ENCODE data around the gene GRIN2A. TPM values are rescaled to one million over a fixed set of nuclear protein-coding genes. Genes with fewer than 3 reads are reported as not detected.

Gene GRIN2A
- total RNA-seq, 4 donors from 2014 or later: 0.19 to 0.56 (median 0.35) TPM

DNA sequence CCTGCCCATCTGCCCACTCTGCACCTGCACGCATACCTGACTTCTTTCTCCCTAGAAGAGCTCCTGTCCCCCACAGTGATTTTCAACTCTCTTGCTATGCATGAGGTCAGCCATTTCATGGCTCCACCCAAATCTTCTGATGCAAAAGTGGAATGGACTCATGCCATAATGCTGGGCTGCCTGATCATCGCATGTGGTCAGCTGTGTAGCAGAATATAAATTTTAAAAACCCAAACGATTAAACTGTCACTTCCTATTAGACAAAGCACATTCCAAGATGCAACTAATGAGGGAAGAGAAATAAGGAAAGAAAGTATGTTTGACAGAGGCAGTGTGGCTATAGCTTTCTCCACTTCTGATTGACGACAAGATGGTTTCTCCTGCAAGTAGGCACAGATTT is 26.1 kb downstream of the GRIN2A start:
- no peak overlapping the region for H3K27ac ChIP-seq
- intact Hi-C loops (cut with DNase I): no loop called here
- TF ChIP-seq, protein P1, sequence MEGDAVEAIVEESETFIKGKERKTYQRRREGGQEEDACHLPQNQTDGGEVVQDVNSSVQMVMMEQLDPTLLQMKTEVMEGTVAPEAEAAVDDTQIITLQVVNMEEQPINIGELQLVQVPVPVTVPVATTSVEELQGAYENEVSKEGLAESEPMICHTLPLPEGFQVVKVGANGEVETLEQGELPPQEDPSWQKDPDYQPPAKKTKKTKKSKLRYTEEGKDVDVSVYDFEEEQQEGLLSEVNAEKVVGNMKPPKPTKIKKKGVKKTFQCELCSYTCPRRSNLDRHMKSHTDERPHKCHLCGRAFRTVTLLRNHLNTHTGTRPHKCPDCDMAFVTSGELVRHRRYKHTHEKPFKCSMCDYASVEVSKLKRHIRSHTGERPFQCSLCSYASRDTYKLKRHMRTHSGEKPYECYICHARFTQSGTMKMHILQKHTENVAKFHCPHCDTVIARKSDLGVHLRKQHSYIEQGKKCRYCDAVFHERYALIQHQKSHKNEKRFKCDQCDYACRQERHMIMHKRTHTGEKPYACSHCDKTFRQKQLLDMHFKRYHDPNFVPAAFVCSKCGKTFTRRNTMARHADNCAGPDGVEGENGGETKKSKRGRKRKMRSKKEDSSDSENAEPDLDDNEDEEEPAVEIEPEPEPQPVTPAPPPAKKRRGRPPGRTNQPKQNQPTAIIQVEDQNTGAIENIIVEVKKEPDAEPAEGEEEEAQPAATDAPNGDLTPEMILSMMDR (IDR thresholded peaks at IDR 0.05): no peak
- no peak for TF ChIP-seq POLR2A (IDR thresholded peaks at IDR 0.05)
- H3K36me3 ChIP-seq: no peaks in the 10 kb centered on the region
- H3K9me3 ChIP-seq: no peaks in the 10 kb centered on the region
- no peaks in the 10 kb centered on the region for H3K27me3 ChIP-seq
- no peak overlapping the region for H3K4me3 ChIP-seq
- DNase-seq: no peak
- WGBS, 2 donors: 72 to 80% methylated on average over 4 of the region's 4 CpGs
- no peaks in the 10 kb centered on the region for H3K4me1 ChIP-seq

DNA sequence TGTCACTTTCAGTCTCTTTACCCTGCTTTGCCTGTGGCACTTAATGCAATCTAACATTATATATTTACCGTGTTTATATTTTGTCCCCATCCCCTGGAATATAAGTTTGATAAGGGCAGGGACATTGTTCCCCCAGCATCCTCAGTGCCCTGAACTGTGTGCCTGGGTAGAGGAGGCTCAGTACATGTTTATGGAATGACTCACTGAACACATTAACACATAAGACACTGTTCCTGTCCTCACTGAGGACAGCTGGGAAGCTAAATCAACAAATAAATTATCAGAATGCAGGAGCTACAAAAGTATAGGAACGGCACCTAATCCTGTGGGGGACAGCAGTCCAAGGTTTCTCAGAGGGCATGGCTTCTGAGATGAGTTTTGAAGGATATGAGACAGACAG is 27.8 kb downstream of the GRIN2A start:
- H3K4me3 ChIP-seq: no peak overlapping the region
- H3K27me3 ChIP-seq: no peaks in the 10 kb centered on the region
- H3K36me3 ChIP-seq: no peaks in the 10 kb centered on the region
- WGBS, 2 donors: 56 to 66% methylated on average over 2 of the region's 2 CpGs
- no peak for TF ChIP-seq POLR2A (IDR thresholded peaks at IDR 0.05)
- TF ChIP-seq, protein P1 (IDR thresholded peaks at IDR 0.05): no peak
- no peak overlapping the region for H3K27ac ChIP-seq
- no peaks in the 10 kb centered on the region for H3K9me3 ChIP-seq
- intact Hi-C loops (cut with DNase I): no loop called here
- H3K4me1 ChIP-seq: no peaks in the 10 kb centered on the region
- no peak for DNase-seq

DNA sequence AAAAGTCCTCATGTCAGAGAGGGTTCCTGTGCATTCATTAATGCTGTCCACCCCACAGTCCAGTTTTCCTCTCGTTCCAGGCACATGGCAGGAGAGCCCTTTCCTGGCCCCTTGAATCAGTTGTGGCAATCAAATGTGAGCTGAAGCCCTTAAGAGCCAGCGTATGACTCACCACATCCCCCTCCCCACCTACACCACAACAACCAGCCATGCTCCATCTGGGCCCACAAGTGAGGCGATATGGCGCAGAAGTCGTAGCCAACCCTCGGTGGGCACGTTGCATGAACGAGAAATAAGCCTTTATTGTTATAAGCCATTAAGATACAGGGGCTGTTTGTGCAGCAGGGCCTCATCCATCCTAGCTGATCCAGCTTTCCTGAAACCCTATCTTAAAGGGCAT is 28.2 kb downstream of the GRIN2A start:
- Histone ChIP-seq H3K27me3 (no peaks in the 10 kb centered on the region), H3K9me3 (no peaks in the 10 kb centered on the region), H3K27ac (no peak overlapping the region), H3K4me1 (no peaks in the 10 kb centered on the region), H3K36me3 (no peaks in the 10 kb centered on the region), H3K4me3 (no peak overlapping the region)
- intact Hi-C loops (cut with DNase I): no loop called here
- TF ChIP-seq, protein P1 (IDR thresholded peaks at IDR 0.05): no peak
- no peak for TF ChIP-seq POLR2A (IDR thresholded peaks at IDR 0.05)
- WGBS, 2 donors: 86% methylated on average over 8 of the region's 8 CpGs
- DNase-seq: no peak

DNA sequence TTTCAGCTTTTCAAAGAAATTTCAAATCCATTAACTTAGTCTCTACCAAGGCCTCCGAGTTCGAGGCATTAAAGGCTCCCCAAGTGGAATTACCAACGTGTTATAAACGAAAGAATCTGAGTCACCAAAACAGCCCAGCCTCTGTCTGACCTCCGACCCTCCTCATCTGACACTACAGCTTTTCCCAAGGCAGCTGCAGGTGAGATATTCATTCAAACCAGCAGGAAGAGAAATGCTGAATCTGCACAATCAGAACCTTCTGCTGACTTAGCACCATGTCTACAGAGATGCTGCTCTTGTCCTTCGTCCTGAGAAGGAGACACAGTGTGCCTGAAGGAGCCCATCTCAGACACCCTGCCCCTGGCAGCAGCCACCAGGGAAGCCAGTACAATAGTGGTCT is 30.5 kb downstream of the GRIN2A start:
- no peak for DNase-seq
- Histone ChIP-seq H3K36me3 (no peaks in the 10 kb centered on the region), H3K4me1 (no peaks in the 10 kb centered on the region), H3K27ac (no peak overlapping the region), H3K27me3 (no peaks in the 10 kb centered on the region), H3K4me3 (no peak overlapping the region), H3K9me3 (no peaks in the 10 kb centered on the region)
- intact Hi-C loops (cut with DNase I): no loop called here
- 70 to 79% methylated on average over 4 to 6 of the region's 6 CpGs for WGBS, 2 donors
- TF ChIP-seq POLR2A (IDR thresholded peaks at IDR 0.05): no peak
- TF ChIP-seq, protein P1 (IDR thresholded peaks at IDR 0.05): no peak

DNA sequence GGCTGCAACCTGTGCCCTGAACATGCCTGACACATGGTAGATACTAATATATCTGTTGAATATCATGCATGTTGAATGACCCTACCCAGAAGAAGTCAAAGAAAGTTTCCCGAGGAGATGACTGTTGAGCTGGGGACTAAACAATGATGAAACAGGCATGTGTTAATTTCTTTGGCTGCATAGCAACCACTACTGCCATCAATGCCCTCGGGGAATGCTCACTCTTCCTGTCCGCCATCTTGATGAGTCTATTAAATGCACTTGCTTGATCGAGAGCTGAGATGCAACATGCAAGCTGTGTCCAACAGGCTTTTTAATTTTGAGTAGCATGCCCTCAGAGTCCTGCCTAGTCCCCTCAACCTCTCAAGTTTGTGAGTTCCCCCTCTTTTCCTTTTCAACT is 31.3 kb downstream of the GRIN2A start:
- Histone ChIP-seq H3K36me3 (no peaks in the 10 kb centered on the region), H3K4me3 (no peak overlapping the region), H3K4me1 (no peaks in the 10 kb centered on the region), H3K9me3 (no peaks in the 10 kb centered on the region), H3K27me3 (no peaks in the 10 kb centered on the region), H3K27ac (no peak overlapping the region)
- no peak for DNase-seq
- TF ChIP-seq, protein P1 (IDR thresholded peaks at IDR 0.05): no peak
- TF ChIP-seq POLR2A (IDR thresholded peaks at IDR 0.05): no peak
- 63 to 69% methylated on average over 4 of the region's 4 CpGs for WGBS, 2 donors
- intact Hi-C loops (cut with DNase I): no loop called here
